H9 (cell line): Measurements from ENCODE around the gene PLD1. TPM values are rescaled to one million over a fixed set of nuclear protein-coding genes. Genes with fewer than 3 reads are reported as not detected.

Experiments used
- DNase-seq: peaks from one replicate; pipeline ENCODE4 v3.0.0-alpha.2; 2017
- H2AFZ ChIP-seq: one replicate; pipeline ENCODE4 v1.6.1; 2013; ENCODE audit warnings: mild to moderate bottlenecking, low read length, control low read depth, moderate library complexity
- H2AK5ac ChIP-seq: 2 replicates; pipeline ENCODE4 v1.6.1; 2013; ENCODE audit warnings: low read length, control low read depth, mixed read lengths; ENCODE audit not compliant: insufficient read length
- H2BK120ac ChIP-seq: one replicate; pipeline ENCODE4 v1.6.1; 2013; ENCODE audit warnings: low read depth, mild to moderate bottlenecking, low read length, control low read depth, inconsistent platforms; ENCODE audit not compliant: poor library complexity, severe bottlenecking
- H2BK12ac ChIP-seq: 2 replicates; pipeline ENCODE4 v1.6.1; 2013; ENCODE audit warnings: low read length, control low read depth, mixed read lengths, low read depth; ENCODE audit not compliant: insufficient read length
- H2BK15ac ChIP-seq: 2 replicates; pipeline ENCODE4 v1.6.1; 2013; ENCODE audit warnings: low read depth, low read length, control low read depth
- H2BK20ac ChIP-seq: one replicate; pipeline ENCODE4 v1.6.1; 2013; ENCODE audit warnings: low read depth, mild to moderate bottlenecking, low read length, control low read depth, inconsistent platforms; ENCODE audit not compliant: poor library complexity, severe bottlenecking
- H2BK5ac ChIP-seq: 2 replicates; pipeline ENCODE4 v1.6.1; 2013; ENCODE audit warnings: low read length, control low read depth, mixed read lengths; ENCODE audit not compliant: insufficient read length
- H3K14ac ChIP-seq: 2 replicates; pipeline ENCODE4 v1.6.1; 2013; ENCODE audit warnings: low read length, control low read depth; ENCODE audit not compliant: insufficient read depth
- H3K18ac ChIP-seq: 2 replicates; pipeline ENCODE4 v1.6.1; 2013; ENCODE audit warnings: low read depth, mild to moderate bottlenecking, mixed read lengths, low read length, control low read depth; ENCODE audit not compliant: insufficient read length
- H3K23ac ChIP-seq: 2 replicates; pipeline ENCODE4 v1.6.1; 2013; ENCODE audit warnings: low read length, control low read depth, mixed read lengths, low read depth; ENCODE audit not compliant: insufficient read length
- H3K23me2 ChIP-seq: 2 replicates; pipeline ENCODE4 v1.6.1; 2013; ENCODE audit warnings: low read depth, mild to moderate bottlenecking, mixed read lengths, low read length, control low read depth; ENCODE audit not compliant: insufficient read length, poor library complexity, severe bottlenecking
- H3K27ac ChIP-seq: 2 replicates; pipeline ENCODE4 v1.5.1; 2013; ENCODE audit warnings: low read length, control low read depth, mixed read lengths, low read depth; ENCODE audit not compliant: insufficient read length
- H3K27me3 ChIP-seq: 2 replicates; pipeline ENCODE4 v1.6.1; 2013; ENCODE audit warnings: low read length, control low read depth, inconsistent platforms; ENCODE audit not compliant: insufficient read depth
- H3K4ac ChIP-seq: 2 replicates; pipeline ENCODE4 v1.6.1; 2013; ENCODE audit warnings: low read depth, mild to moderate bottlenecking, control low read depth, inconsistent platforms, low read length, moderate library complexity
- H3K4me1 ChIP-seq: 2 replicates; pipeline ENCODE4 v1.6.1; 2013; ENCODE audit warnings: low read length, control low read depth, inconsistent platforms; ENCODE audit not compliant: insufficient read depth
- H3K4me2 ChIP-seq: 2 replicates; pipeline ENCODE4 v1.6.1; 2013; ENCODE audit warnings: low read length, control low read depth, mixed read lengths; ENCODE audit not compliant: insufficient read length, insufficient read depth
- H3K56ac ChIP-seq: 2 replicates; pipeline ENCODE4 v1.6.1; 2013; ENCODE audit warnings: low read depth, mild to moderate bottlenecking, mixed read lengths, low read length, control low read depth; ENCODE audit not compliant: insufficient read length
- H3K79me1 ChIP-seq: 2 replicates; pipeline ENCODE4 v1.6.1; 2013; ENCODE audit warnings: low read depth, mild to moderate bottlenecking, moderate library complexity, low read length, control low read depth, inconsistent platforms; ENCODE audit not compliant: insufficient read depth, poor library complexity, severe bottlenecking
- H3K79me2 ChIP-seq: 2 replicates; pipeline ENCODE4 v1.6.1; 2013; ENCODE audit warnings: low read length, control low read depth, inconsistent platforms; ENCODE audit not compliant: insufficient read depth
- H3K9ac ChIP-seq: 2 replicates; pipeline ENCODE4 v1.6.1; 2013; ENCODE audit warnings: low read length, control low read depth, mixed read lengths; ENCODE audit not compliant: insufficient read length; ENCODE audit errors: extremely low read depth
- H3K9me3 ChIP-seq: one replicate; pipeline ENCODE4 v1.6.1; 2013; ENCODE audit warnings: low read depth, low read length, inconsistent platforms; ENCODE audit not compliant: control insufficient read depth
- H3T11ph ChIP-seq: one replicate; pipeline ENCODE4 v1.6.1; 2013; ENCODE audit warnings: mild to moderate bottlenecking, low read length, control low read depth, inconsistent platforms
- H4K20me1 ChIP-seq: one replicate; pipeline ENCODE4 v1.6.1; 2013; ENCODE audit not compliant: control insufficient read depth, insufficient read length, insufficient read depth
- H4K5ac ChIP-seq: 2 replicates; pipeline ENCODE4 v1.6.1; 2013; ENCODE audit warnings: low read depth, mild to moderate bottlenecking, mixed read lengths, low read length, control low read depth; ENCODE audit not compliant: insufficient read length
- H4K8ac ChIP-seq: replicated peaks from 2 replicates; pipeline ENCODE4 v1.6.1; 2013; ENCODE audit warnings: low read length, control low read depth, mixed read lengths, low read depth; ENCODE audit not compliant: insufficient read length
- H4K91ac ChIP-seq: 2 replicates; pipeline ENCODE4 v1.6.1; 2013; ENCODE audit warnings: low read depth, mild to moderate bottlenecking, moderate library complexity, mixed read lengths, low read length, control low read depth; ENCODE audit not compliant: insufficient read length
- H3K27ac Mint-ChIP-seq, 3 experiments: 2 replicates in 2 of 3; 3 replicates in 1 of 3; pipeline ENCODE4 v1.8.0; 2020 to 2021; ENCODE audit warnings: mixed read lengths in 3 of 3, mild to moderate bottlenecking in 1 of 3, moderate library complexity in 1 of 3
- H3K27me3 Mint-ChIP-seq: 2 replicates; pipeline ENCODE4 v1.8.0; 2021; ENCODE audit warnings: low read depth, mild to moderate bottlenecking, moderate library complexity, mixed read lengths
- H3K36me3 Mint-ChIP-seq, 3 experiments: 2 replicates in 2 of 3; 3 replicates in 1 of 3; pipeline ENCODE4 v1.8.0; 2020 to 2021; ENCODE audit warnings: low read depth in 3 of 3, mixed read lengths in 3 of 3; ENCODE audit not compliant: insufficient read depth in 1 of 3
- H3K4me1 Mint-ChIP-seq, 2 experiments: 2 replicates each; pipeline ENCODE4 v1.8.0; 2020; ENCODE audit warnings: mixed read lengths in 2 of 2
- H3K4me3 Mint-ChIP-seq, 2 experiments: 2 replicates in 1 of 2; 3 replicates in 1 of 2; pipeline ENCODE4 v1.8.0; 2020 to 2021; ENCODE audit warnings: mild to moderate bottlenecking in 2 of 2, mixed read lengths in 2 of 2, moderate library complexity in 1 of 2
- H3K9me3 Mint-ChIP-seq, 2 experiments: 2 replicates in 1 of 2; 3 replicates in 1 of 2; pipeline ENCODE4 v1.8.0; 2020; ENCODE audit warnings: mild to moderate bottlenecking in 2 of 2, mixed read lengths in 2 of 2, moderate library complexity in 1 of 2
- CTCF ChIP-seq: fragments of 200-600 bp; sonication (generic); conservative IDR thresholded peaks from 3 replicates; pipeline ENCODE4 v1.8.0; 2021; ENCODE audit warnings: antibody characterized with exemption, mild to moderate bottlenecking
- WGBS: extraction: QIAGEN DNeasy Blood & Tissue Kit; methylation state at CpG from one replicate; pipeline ENCODE4 v1.1.7; 2013; ENCODE audit warnings: missing lambda C conversion rate, low lambda C conversion rate, mixed read lengths; ENCODE audit not compliant: insufficient read length; ENCODE audit errors: extremely low coverage; 5-methylcytosine and 5-hydroxymethylcytosine counted together
- total RNA-seq: library from RNA; stranded (reverse); gene quantifications from 2 replicates; pipeline ENCODE4 v1.2.1, GENCODE V29; 2021

The PLD1 gene
- total RNA-seq, 1 experiment from 2014 or later: 1.8 TPM

GRCh38 chr3:171602072-171602471 is 208.2 kb downstream of the PLD1 start:
- Histone ChIP-seq H2AK5ac (no peak overlapping the region), H2BK20ac (no peak overlapping the region), H4K91ac (no peak overlapping the region), H3T11ph (no peak overlapping the region), H4K20me1 (no peaks in the 10 kb centered on the region), H4K5ac (no peak overlapping the region), H3K4me1 (no peaks in the 10 kb centered on the region), H2BK15ac (no peak overlapping the region), H3K23me2 (no peaks in the 10 kb centered on the region), H3K9me3 (no peaks in the 10 kb centered on the region), H3K4me2 (no peak overlapping the region), H3K27me3 (no peaks in the 10 kb centered on the region), H3K18ac (no peak overlapping the region), H2BK12ac (no peak overlapping the region), H3K79me1 (no peaks in the 10 kb centered on the region), H2BK5ac (no peak overlapping the region), H3K9ac (no peak overlapping the region), H2BK120ac (no peak overlapping the region), H3K4ac (no peak overlapping the region), H3K56ac (no peak overlapping the region), H2AFZ (no peak overlapping the region), H3K14ac (no peak overlapping the region), H3K79me2 (no peaks in the 10 kb centered on the region), H4K8ac (no peak overlapping the region), H3K23ac (no peak overlapping the region), H3K27ac (no peak overlapping the region)
- no peak for DNase-seq
- TF ChIP-seq CTCF: no peak
- no peak overlapping the region for H3K27ac Mint-ChIP-seq
- H3K4me1 Mint-ChIP-seq: no peaks in the 10 kb centered on the region
- WGBS: no CpG with 5 or more reads among the region's 4 CpGs
- H3K4me3 Mint-ChIP-seq: no peak overlapping the region
- H3K9me3 Mint-ChIP-seq: no peaks in the 10 kb centered on the region
- no peaks in the 10 kb centered on the region for H3K36me3 Mint-ChIP-seq
- H3K27me3 Mint-ChIP-seq: no peaks in the 10 kb centered on the region
